Measurements from ENCODE around the gene PCDH9. TPM values are rescaled to one million over a fixed set of nuclear protein-coding genes. Genes with fewer than 3 reads are reported as not detected.

Gene PCDH9
- total and polyA plus RNA-seq, 2 of the 13 experiments (the other 11 are each of a cell fraction or from before 2014, with no cell fraction given), result 0.09 TPM; not detected in 1

GRCh38 chr13:66489586-66489985 is 740.5 kb downstream of the PCDH9 start:
- H3K9me3 ChIP-seq (ENCODE audit: low read length), result no peaks in the 10 kb centered on the region
- H3K36me3 ChIP-seq (replicated peaks in 1 of 2; ENCODE audit: control insufficient read depth in 1 of 2, insufficient read depth in 2 of 2, low read length in 2 of 2), result no peaks in the 10 kb centered on the region
- no peaks in the 10 kb centered on the region for H4K20me1 ChIP-seq (ENCODE audit: insufficient read depth, low read length)
- in situ Hi-C loops (cut with HindIII; ENCODE audit: extremely low pct_ligation_motif_present, low pct_unique_long_range_greater_than_20kb), result no loop called here
- no TSS peak for BruUV-seq (replicated peaks)
- DNase-seq (ENCODE audit: low spot score) (no peak), FAIRE-seq (no peak), ATAC-seq (no peak)
- H3K27me3 ChIP-seq (ENCODE audit: control insufficient read depth in 1 of 2, insufficient read depth in 2 of 2, low read length in 2 of 2), result no peaks in the 10 kb centered on the region
- H3K4me3 ChIP-seq (replicated peaks in 1 of 3; ENCODE audit: insufficient read depth in 1 of 3, low read depth in 2 of 3, low read length in 3 of 3), result no peak overlapping the region
- no peaks in the 10 kb centered on the region for H3K79me2 ChIP-seq (ENCODE audit: insufficient read depth, low read length)
- H2AFZ ChIP-seq (ENCODE audit: low read length), result no peak overlapping the region
- H3K9ac ChIP-seq (ENCODE audit: insufficient read depth, low read depth, low read length), result no peak overlapping the region
- H3K4me1 ChIP-seq (ENCODE audit: insufficient read depth, low read length), result no peaks in the 10 kb centered on the region
- WGBS (ENCODE audit: low lambda C conversion rate), result 0% methylated on average over 2 of the region's 2 CpGs
- ChIA-PET CTCF (ENCODE audit: low intra/inter-chr PET ratio, low total read pairs) (no interaction called here), POLR2A (no interaction called here)
- intact Hi-C loops (cut with micrococcal nuclease; ENCODE audit: unreplicated experiment), result no loop called here
- no peak for TF ChIP-seq HOXA5 (CRISPR knock-in tag; IDR thresholded peaks at IDR 0.05)
- TF ChIP-seq ZNF674 (CRISPR knock-in tag; IDR thresholded peaks at IDR 0.05; ENCODE audit: low read depth), result no peak
- no peak for TF ChIP-seq ZNF576 (CRISPR knock-in tag; IDR thresholded peaks at IDR 0.05)
- TF ChIP-seq ZNF749 (CRISPR knock-in tag; IDR thresholded peaks at IDR 0.05; ENCODE audit: borderline replicate concordance), result no peak
- TF ChIP-seq, protein P1, sequence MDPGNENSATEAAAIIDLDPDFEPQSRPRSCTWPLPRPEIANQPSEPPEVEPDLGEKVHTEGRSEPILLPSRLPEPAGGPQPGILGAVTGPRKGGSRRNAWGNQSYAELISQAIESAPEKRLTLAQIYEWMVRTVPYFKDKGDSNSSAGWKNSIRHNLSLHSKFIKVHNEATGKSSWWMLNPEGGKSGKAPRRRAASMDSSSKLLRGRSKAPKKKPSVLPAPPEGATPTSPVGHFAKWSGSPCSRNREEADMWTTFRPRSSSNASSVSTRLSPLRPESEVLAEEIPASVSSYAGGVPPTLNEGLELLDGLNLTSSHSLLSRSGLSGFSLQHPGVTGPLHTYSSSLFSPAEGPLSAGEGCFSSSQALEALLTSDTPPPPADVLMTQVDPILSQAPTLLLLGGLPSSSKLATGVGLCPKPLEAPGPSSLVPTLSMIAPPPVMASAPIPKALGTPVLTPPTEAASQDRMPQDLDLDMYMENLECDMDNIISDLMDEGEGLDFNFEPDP (CRISPR knock-in tag; conservative IDR thresholded peaks at IDR 0.05), result no peak
- TF ChIP-seq ZNF550 (CRISPR knock-in tag; IDR thresholded peaks at IDR 0.05; ENCODE audit: borderline replicate concordance), result no peak
- TF ChIP-seq ZNF720 (CRISPR knock-in tag; IDR thresholded peaks at IDR 0.05), result no peak
- no peak for TF ChIP-seq ZNF580 (CRISPR knock-in tag; IDR thresholded peaks at IDR 0.05; ENCODE audit: borderline replicate concordance, low read depth)
- no peak for TF ChIP-seq PCBP2 (optimal IDR thresholded peaks at IDR 0.05; ENCODE audit: low read depth, low read length, poor library complexity, severe bottlenecking)
- TF ChIP-seq NFE2L2 (IDR thresholded peaks at IDR 0.05; ENCODE audit: low read length), result no peak
- TF ChIP-seq, protein P2, sequence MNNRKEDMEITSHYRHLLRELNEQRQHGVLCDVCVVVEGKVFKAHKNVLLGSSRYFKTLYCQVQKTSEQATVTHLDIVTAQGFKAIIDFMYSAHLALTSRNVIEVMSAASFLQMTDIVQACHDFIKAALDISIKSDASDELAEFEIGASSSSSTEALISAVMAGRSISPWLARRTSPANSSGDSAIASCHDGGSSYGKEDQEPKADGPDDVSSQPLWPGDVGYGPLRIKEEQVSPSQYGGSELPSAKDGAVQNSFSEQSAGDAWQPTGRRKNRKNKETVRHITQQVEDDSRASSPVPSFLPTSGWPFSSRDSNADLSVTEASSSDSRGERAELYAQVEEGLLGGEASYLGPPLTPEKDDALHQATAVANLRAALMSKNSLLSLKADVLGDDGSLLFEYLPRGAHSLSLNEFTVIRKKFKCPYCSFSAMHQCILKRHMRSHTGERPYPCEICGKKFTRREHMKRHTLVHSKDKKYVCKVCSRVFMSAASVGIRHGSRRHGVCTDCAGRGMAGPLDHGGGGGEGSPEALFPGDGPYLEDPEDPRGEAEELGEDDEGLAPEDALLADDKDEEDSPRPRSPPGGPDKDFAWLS (CRISPR knock-in tag; IDR thresholded peaks at IDR 0.05; ENCODE audit: borderline replicate concordance), result no peak
- no peak for TF ChIP-seq ELF4 (CRISPR knock-in tag; IDR thresholded peaks at IDR 0.05; ENCODE audit: borderline replicate concordance)
- TF ChIP-seq, protein P3, sequence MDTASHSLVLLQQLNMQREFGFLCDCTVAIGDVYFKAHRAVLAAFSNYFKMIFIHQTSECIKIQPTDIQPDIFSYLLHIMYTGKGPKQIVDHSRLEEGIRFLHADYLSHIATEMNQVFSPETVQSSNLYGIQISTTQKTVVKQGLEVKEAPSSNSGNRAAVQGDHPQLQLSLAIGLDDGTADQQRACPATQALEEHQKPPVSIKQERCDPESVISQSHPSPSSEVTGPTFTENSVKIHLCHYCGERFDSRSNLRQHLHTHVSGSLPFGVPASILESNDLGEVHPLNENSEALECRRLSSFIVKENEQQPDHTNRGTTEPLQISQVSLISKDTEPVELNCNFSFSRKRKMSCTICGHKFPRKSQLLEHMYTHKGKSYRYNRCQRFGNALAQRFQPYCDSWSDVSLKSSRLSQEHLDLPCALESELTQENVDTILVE (CRISPR knock-in tag; IDR thresholded peaks at IDR 0.05), result no peak
- no peak overlapping the region for H3K4me2 ChIP-seq (ENCODE audit: low read depth, low read length)
- H3K27ac ChIP-seq (ENCODE audit: extremely low read length, insufficient read depth, low read length), result no peak overlapping the region
